Parathyroid adenoma (tissue), 2 donors: Measurements from ENCODE around the gene NUDT22.

Experiments
- H2AFZ ChIP-seq: fragments of 300-600 bp; sonication (generic); one replicate; pipeline ENCODE4 v1.7.0; 2017; ENCODE audit warnings: antibody characterized with exemption, mild to moderate bottlenecking
- H3K27ac ChIP-seq: fragments of 300-600 bp; sonication (generic); one replicate; pipeline ENCODE4 v1.7.0; 2017
- H3K27me3 ChIP-seq: fragments of 300-600 bp; sonication (generic); one replicate; pipeline ENCODE4 v1.7.0; 2017; ENCODE audit warnings: low read length; ENCODE audit not compliant: control insufficient read depth, insufficient read depth
- H3K36me3 ChIP-seq: fragments of 300-600 bp; sonication (generic); one replicate; pipeline ENCODE4 v1.7.0; 2017; ENCODE audit warnings: low read length; ENCODE audit not compliant: control insufficient read depth, insufficient read depth
- H3K4me1 ChIP-seq: fragments of 300-600 bp; sonication (generic); one replicate; pipeline ENCODE4 v1.7.0; 2017; ENCODE audit warnings: control low read depth
- H3K4me2 ChIP-seq: fragments of 300-600 bp; sonication (generic); one replicate; pipeline ENCODE4 v1.7.0; 2017; ENCODE audit warnings: low read length
- H3K4me3 ChIP-seq: fragments of 300-600 bp; sonication (generic); one replicate; pipeline ENCODE4 v1.7.0; 2017; ENCODE audit warnings: low read depth, low read length
- H3K79me2 ChIP-seq: fragments of 300-600 bp; sonication (generic); one replicate; pipeline ENCODE4 v1.7.0; 2017; ENCODE audit warnings: control low read depth
- H3K9ac ChIP-seq: fragments of 300-600 bp; sonication (generic); one replicate; pipeline ENCODE4 v1.7.0; 2017; ENCODE audit warnings: mild to moderate bottlenecking
- H3K9me3 ChIP-seq: fragments of 300-600 bp; sonication (generic); one replicate; pipeline ENCODE4 v1.7.0; 2017; ENCODE audit warnings: low read length; ENCODE audit not compliant: control insufficient read depth
- TF ChIP-seq, protein P1 (sequence below): fragments of 300-600 bp; sonication (generic); IDR thresholded peaks from one replicate; pipeline ENCODE4 v1.7.0; 2017; ENCODE audit warnings: antibody characterized with exemption, mild to moderate bottlenecking
- donor health status: primary hyperparathyroidism.

Gene NUDT22

GRCh38 chr11:64208796-64209562 is 17.1 kb upstream of the NUDT22 start:
- no peak overlapping the region for H3K4me2 ChIP-seq
- peaks cover 4% of the 10 kb centered on the region for H3K4me1 ChIP-seq
- H3K79me2 ChIP-seq, result no peaks in the 10 kb centered on the region
- TF ChIP-seq, protein P1, sequence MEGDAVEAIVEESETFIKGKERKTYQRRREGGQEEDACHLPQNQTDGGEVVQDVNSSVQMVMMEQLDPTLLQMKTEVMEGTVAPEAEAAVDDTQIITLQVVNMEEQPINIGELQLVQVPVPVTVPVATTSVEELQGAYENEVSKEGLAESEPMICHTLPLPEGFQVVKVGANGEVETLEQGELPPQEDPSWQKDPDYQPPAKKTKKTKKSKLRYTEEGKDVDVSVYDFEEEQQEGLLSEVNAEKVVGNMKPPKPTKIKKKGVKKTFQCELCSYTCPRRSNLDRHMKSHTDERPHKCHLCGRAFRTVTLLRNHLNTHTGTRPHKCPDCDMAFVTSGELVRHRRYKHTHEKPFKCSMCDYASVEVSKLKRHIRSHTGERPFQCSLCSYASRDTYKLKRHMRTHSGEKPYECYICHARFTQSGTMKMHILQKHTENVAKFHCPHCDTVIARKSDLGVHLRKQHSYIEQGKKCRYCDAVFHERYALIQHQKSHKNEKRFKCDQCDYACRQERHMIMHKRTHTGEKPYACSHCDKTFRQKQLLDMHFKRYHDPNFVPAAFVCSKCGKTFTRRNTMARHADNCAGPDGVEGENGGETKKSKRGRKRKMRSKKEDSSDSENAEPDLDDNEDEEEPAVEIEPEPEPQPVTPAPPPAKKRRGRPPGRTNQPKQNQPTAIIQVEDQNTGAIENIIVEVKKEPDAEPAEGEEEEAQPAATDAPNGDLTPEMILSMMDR, result no peak
- H3K9ac ChIP-seq, result no peak overlapping the region
- H3K27me3 ChIP-seq, result no peaks in the 10 kb centered on the region
- no peak overlapping the region for H3K27ac ChIP-seq
- H3K4me3 ChIP-seq, result no peak overlapping the region
- H2AFZ ChIP-seq, result no peak overlapping the region
- no peaks in the 10 kb centered on the region for H3K36me3 ChIP-seq
- no peaks in the 10 kb centered on the region for H3K9me3 ChIP-seq

- H2AFZ ChIP-seq, result no peak overlapping the region
- no peak overlapping the region for H3K9ac ChIP-seq
- H3K27ac ChIP-seq, result no peak overlapping the region
- H3K9me3 ChIP-seq, result no peaks in the 10 kb centered on the region
- H3K36me3 ChIP-seq, result no peaks in the 10 kb centered on the region
- no peak overlapping the region for H3K4me3 ChIP-seq
- peaks cover 2% of the 10 kb centered on the region for H3K4me1 ChIP-seq
- no peaks in the 10 kb centered on the region for H3K27me3 ChIP-seq
- TF ChIP-seq, protein P1, result no peak
- no peak overlapping the region for H3K4me2 ChIP-seq
- no peaks in the 10 kb centered on the region for H3K79me2 ChIP-seq
Observed at GRCh38 chr11:64209563-64209843, 16.6 kb upstream of the NUDT22 start.

DNA sequence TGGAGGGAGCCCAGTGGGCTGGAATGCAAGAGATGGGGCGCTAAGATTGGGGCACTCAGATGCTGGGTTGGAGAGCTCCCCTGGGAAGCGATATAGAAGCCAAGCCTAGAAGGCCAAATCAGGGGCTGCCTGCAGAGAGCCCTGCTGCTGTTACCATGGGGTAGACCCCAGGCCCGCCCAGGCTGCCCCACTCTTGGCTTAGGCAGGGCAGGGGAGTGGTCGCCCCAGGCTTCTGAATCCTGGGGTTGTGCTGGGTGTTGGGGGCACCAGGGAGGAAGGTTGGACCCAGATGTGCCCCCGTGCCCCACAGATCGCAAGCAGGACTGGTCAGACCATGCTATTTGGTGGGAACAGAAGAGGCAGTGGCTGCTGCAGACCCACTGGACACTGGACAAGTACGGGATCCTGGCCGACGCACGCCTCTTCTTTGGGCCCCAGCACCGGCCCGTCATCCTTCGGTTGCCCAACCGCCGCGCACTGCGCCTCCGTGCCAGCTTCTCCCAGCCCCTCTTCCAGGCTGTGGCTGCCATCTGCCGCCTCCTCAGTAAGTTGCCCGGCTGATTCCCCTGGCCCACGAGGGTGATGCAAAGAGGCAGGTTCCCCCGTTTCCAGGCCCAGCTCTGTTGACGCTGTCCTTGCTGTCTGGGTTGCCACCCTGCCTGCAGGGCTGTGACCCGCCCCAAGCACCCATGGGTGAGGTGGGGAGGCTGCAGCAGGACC is 15.6 kb upstream of the NUDT22 start:
- Histone ChIP-seq H3K4me1 (no peaks in the 10 kb centered on the region), H3K36me3 (no peaks in the 10 kb centered on the region), H3K4me2 (no peak overlapping the region), H3K4me3 (no peak overlapping the region), H3K27me3 (no peaks in the 10 kb centered on the region), H3K9me3 (no peaks in the 10 kb centered on the region), H3K9ac (no peak overlapping the region), H2AFZ (no peak overlapping the region), H3K27ac (no peak overlapping the region), H3K79me2 (no peaks in the 10 kb centered on the region)
- TF ChIP-seq, protein P1, result no peak

DNA sequence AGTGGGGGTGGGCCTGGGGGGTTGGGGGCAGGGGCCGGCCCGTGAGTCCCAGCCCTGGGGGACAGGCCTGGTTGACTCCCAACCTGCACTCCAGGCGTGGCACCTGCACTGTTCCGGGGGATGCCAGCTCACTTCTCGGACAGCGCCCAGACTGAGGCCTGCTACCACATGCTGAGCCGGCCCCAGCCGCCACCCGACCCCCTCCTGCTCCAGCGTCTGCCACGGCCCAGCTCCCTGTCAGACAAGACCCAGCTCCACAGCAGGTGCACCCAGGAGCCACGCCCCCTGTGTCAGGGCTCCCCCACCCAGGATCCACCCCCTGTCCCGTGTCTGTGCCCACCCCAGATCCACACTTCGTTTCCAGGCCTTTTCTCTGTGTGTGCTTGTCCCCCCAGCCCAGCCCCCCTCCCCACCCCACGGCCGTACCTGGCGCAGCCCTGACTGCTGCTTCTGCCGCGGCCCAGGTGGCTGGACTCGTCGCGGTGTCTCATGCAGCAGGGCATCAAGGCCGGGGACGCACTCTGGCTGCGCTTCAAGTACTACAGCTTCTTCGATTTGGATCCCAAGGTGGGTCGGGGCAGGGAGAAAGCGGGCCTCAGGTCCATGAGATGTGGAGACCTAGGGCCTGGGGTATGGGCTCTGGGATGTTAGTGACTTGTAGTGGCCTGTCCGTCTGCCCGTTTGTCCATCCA is 14.7 kb upstream of the NUDT22 start:
- no peaks in the 10 kb centered on the region for H3K27me3 ChIP-seq
- no peak overlapping the region for H2AFZ ChIP-seq
- no peaks in the 10 kb centered on the region for H3K36me3 ChIP-seq
- TF ChIP-seq, protein P1, result no peak
- H3K9ac ChIP-seq, result no peak overlapping the region
- no peaks in the 10 kb centered on the region for H3K4me1 ChIP-seq
- H3K9me3 ChIP-seq, result no peaks in the 10 kb centered on the region
- H3K4me3 ChIP-seq, result no peak overlapping the region
- H3K4me2 ChIP-seq, result no peak overlapping the region
- no peak overlapping the region for H3K27ac ChIP-seq
- H3K79me2 ChIP-seq, result no peaks in the 10 kb centered on the region
